HG02763 (cell line): ENCODE measurements around the gene CDKN2B-AS1.
"Not testable (repeated sequence)": the region's sequence is repeated elsewhere in the genome, so short reads cannot be mapped to it uniquely, and the experiment has no call there.

Experiments
- ATAC-seq: cut with Tn5 transposase; IDR thresholded peaks from one replicate; pipeline ENCODE4 v1.9.1; 2021; ENCODE audit warnings: mild to moderate bottlenecking, moderate library complexity; ENCODE audit not compliant: unreplicated experiment

CDKN2B-AS1 gene

GRCh38 chr9:22041344-22041743 lies 46.8 kb downstream of the CDKN2B-AS1 start:
- ATAC-seq, result no peak

GRCh38 chr9:22041775-22042174 lies 47.2 kb downstream of the CDKN2B-AS1 start:
- no peak for ATAC-seq

- no peak for ATAC-seq
Observed at GRCh38 chr9:22043928-22044327, 49.3 kb downstream of the CDKN2B-AS1 start.

GRCh38 chr9:22044583-22044982 lies 50.0 kb downstream of the CDKN2B-AS1 start:
- ATAC-seq, result no peak

GRCh38 chr9:22045423-22045822 lies 50.8 kb downstream of the CDKN2B-AS1 start:
- no peak for ATAC-seq

GRCh38 chr9:22046243-22046885 lies 51.8 kb downstream of the CDKN2B-AS1 start:
- ATAC-seq, result no peak

GRCh38 chr9:22047596-22047995 lies 53.0 kb downstream of the CDKN2B-AS1 start:
- ATAC-seq, result no peak

GRCh38 chr9:22049411-22049810 lies 54.8 kb downstream of the CDKN2B-AS1 start:
- ATAC-seq, result no peak

- ATAC-seq, result no peak
Observed at GRCh38 chr9:22050924-22051323, 56.3 kb downstream of the CDKN2B-AS1 start.

- no peak for ATAC-seq
Observed at GRCh38 chr9:22052376-22052945, 57.9 kb downstream of the CDKN2B-AS1 start.

GRCh38 chr9:22053178-22053577 lies 58.6 kb downstream of the CDKN2B-AS1 start:
- no peak for ATAC-seq

GRCh38 chr9:22054076-22054475 lies 59.5 kb downstream of the CDKN2B-AS1 start:
- no peak for ATAC-seq

GRCh38 chr9:22054529-22054928 lies 59.9 kb downstream of the CDKN2B-AS1 start:
- ATAC-seq, result no peak

- no peak for ATAC-seq
Observed at GRCh38 chr9:22055090-22055489, 60.5 kb downstream of the CDKN2B-AS1 start.

- ATAC-seq, result no peak
Observed at GRCh38 chr9:22056402-22056801, 61.8 kb downstream of the CDKN2B-AS1 start.

- ATAC-seq, result not testable (repeated sequence)
Observed at GRCh38 chr9:22057972-22058371, 63.4 kb downstream of the CDKN2B-AS1 start.

- no peak for ATAC-seq
Observed at GRCh38 chr9:22060831-22061383, 66.3 kb downstream of the CDKN2B-AS1 start.

- no peak for ATAC-seq
Observed at GRCh38 chr9:22064957-22065356, 70.4 kb downstream of the CDKN2B-AS1 start.

- no peak for ATAC-seq
Observed at GRCh38 chr9:22065431-22066200, 71.0 kb downstream of the CDKN2B-AS1 start.

- ATAC-seq, result no peak
Observed at GRCh38 chr9:22067196-22067595, 72.6 kb downstream of the CDKN2B-AS1 start.

GRCh38 chr9:22068369-22068768 lies 73.8 kb downstream of the CDKN2B-AS1 start:
- no peak for ATAC-seq

GRCh38 chr9:22073349-22073748 lies 78.8 kb downstream of the CDKN2B-AS1 start:
- no peak for ATAC-seq
